PC-9 (cell line): ENCODE results near the gene COPG1. TPM values are rescaled to one million over a fixed set of nuclear protein-coding genes. Genes with fewer than 3 reads are reported as not detected.

Source experiments
- BruUV-seq: library from RNA; stranded (reverse); fragments of 400-500 nt; replicated peaks from 2 replicates; lab custom pipeline; 2021; lab: Mats Ljungman, UMichigan
- CTCF ChIA-PET: fragments of 300-600 bp; sonication (Branson Sonifier 250); formaldehyde crosslinking; loops from one replicate; lab custom pipeline; 2022; ENCODE audit warnings: antibody characterized with exemption; lab: Charles Lee
- POLR2A ChIA-PET: fragments of 300-600 bp; sonication (Branson Sonifier 250); formaldehyde crosslinking; loops from one replicate; lab custom pipeline; 2022; ENCODE audit warnings: antibody characterized with exemption; ENCODE audit not compliant: unreplicated experiment; lab: Charles Lee
- DNase-seq, 2 experiments: peaks; one replicate each; pipeline versions ENCODE4 v3.0.0 to v3.0.0-alpha.2; 2015 to 2022; ENCODE audit warnings: mixed read lengths in 1 of 2
- H2AFZ ChIP-seq: fragments of 200-600 bp; sonication (generic); 2 replicates; pipeline ENCODE4 v1.8.1; 2017; ENCODE audit warnings: antibody characterized with exemption
- H3F3A ChIP-seq: fragments of 200-600 bp; sonication (generic); 2 replicates; pipeline ENCODE4 v1.8.1; 2017; ENCODE audit warnings: antibody characterized with exemption, mild to moderate bottlenecking, low read depth; ENCODE audit not compliant: insufficient read depth
- H3K27ac ChIP-seq: fragments of 200-600 bp; sonication (generic); 2 replicates; pipeline ENCODE4 v1.6.1; 2016; ENCODE audit warnings: mixed run types
- H3K27me3 ChIP-seq: fragments of 200-600 bp; sonication (generic); 2 replicates; pipeline ENCODE4 v1.6.1; 2016; ENCODE audit warnings: low read depth, mixed run types; ENCODE audit not compliant: insufficient read depth
- H3K36me3 ChIP-seq: fragments of 200-600 bp; sonication (generic); 2 replicates; pipeline ENCODE4 v1.6.1; 2016; ENCODE audit warnings: low read depth, mixed run types
- H3K4me1 ChIP-seq: fragments of 200-600 bp; sonication (generic); replicated peaks from 2 replicates; pipeline ENCODE4 v1.6.1; 2016; ENCODE audit warnings: mixed run types; ENCODE audit not compliant: insufficient read depth
- H3K4me2 ChIP-seq: fragments of 200-600 bp; sonication (generic); 2 replicates; pipeline ENCODE4 v1.6.1; 2017; ENCODE audit warnings: mixed run types
- H3K4me3 ChIP-seq: fragments of 200-600 bp; sonication (generic); 2 replicates; pipeline ENCODE4 v1.6.1; 2016; ENCODE audit warnings: mixed run types
- H3K79me2 ChIP-seq: fragments of 200-600 bp; sonication (generic); 2 replicates; pipeline ENCODE4 v1.6.1; 2017; ENCODE audit warnings: low read depth, mixed run types
- H3K9me2 ChIP-seq: fragments of 200-600 bp; sonication (generic); 2 replicates; pipeline ENCODE4 v1.8.1; 2017; ENCODE audit warnings: mild to moderate bottlenecking; ENCODE audit not compliant: insufficient read depth
- H3K9me3 ChIP-seq: fragments of 200-600 bp; sonication (generic); 2 replicates; pipeline ENCODE4 v1.8.1; 2016; ENCODE audit warnings: low read depth; ENCODE audit not compliant: insufficient read depth
- H4K20me1 ChIP-seq: fragments of 200-600 bp; sonication (generic); 2 replicates; pipeline ENCODE4 v1.8.1; 2017; ENCODE audit not compliant: insufficient read depth
- CTCF ChIP-seq: fragments of 200-600 bp; sonication (generic); conservative IDR thresholded peaks from 2 replicates; pipeline ENCODE4 v1.6.1; 2017; ENCODE audit warnings: mixed run types, antibody characterized with exemption, mild to moderate bottlenecking, moderate library complexity
- EZH2 ChIP-seq: fragments of 200-600 bp; sonication (generic); IDR thresholded peaks from 2 replicates; pipeline ENCODE4 v1.8.0; 2017; ENCODE audit warnings: antibody characterized with exemption, low read depth
- intact Hi-C: fragments of 100-400 bp; cut with micrococcal nuclease; formaldehyde crosslinking; loops from one replicate; pipeline ENCODE4 v1.10.0; 2022; ENCODE audit not compliant: unreplicated experiment
- total RNA-seq: library from RNA; stranded (reverse); gene quantifications from 2 replicates; pipeline ENCODE4 v1.2.3, GENCODE V29; 2021

The COPG1 gene
- total RNA-seq, 1 experiment from 2014 or later = 212 TPM

GRCh38 chr3:129317014-129317771 lies 67.8 kb downstream of the COPG1 start:
- no peaks in the 10 kb centered on the region for H3K36me3 ChIP-seq
- H4K20me1 ChIP-seq = no peaks in the 10 kb centered on the region
- peak overlapping the region; percentile 90 for H3K4me3 ChIP-seq
- TF ChIP-seq CTCF = no peak
- TF ChIP-seq EZH2 = no peak
- H3K9me2 ChIP-seq = no peaks in the 10 kb centered on the region
- no peak for DNase-seq
- intact Hi-C loops = loop anchor here (10.0 kb wide), 1 partner anchor 262 kb away; no protein-coding TSS in a partner anchor
- peaks cover 8% of the 10 kb centered on the region; the same call in 1 of the 2 replicates for H3K4me1 ChIP-seq
- H3F3A ChIP-seq = peaks cover 7% of the 10 kb centered on the region; the same call in 1 of the 2 replicates
- H3K79me2 ChIP-seq = no peaks in the 10 kb centered on the region; the same call in 1 of the 2 replicates
- H2AFZ ChIP-seq = peak overlapping the region; percentile 90
- no TSS peak for BruUV-seq
- no peak overlapping the region for H3K27ac ChIP-seq
- no peaks in the 10 kb centered on the region for H3K27me3 ChIP-seq
- H3K9me3 ChIP-seq = no peaks in the 10 kb centered on the region
- ChIA-PET CTCF (interaction anchor here (0.6 to 1.9 kb wide), 3 partner anchors 313 to 482 kb away, joined by 3 to 10 read pairs (median 4); no protein-coding TSS in a partner anchor), POLR2A (interaction anchor here (0.5 to 0.6 kb wide), 2 partner anchors 17 to 298 kb away, joined by 4 to 12 read pairs; no protein-coding TSS in a partner anchor)
- peak overlapping the region; percentile 97 for H3K4me2 ChIP-seq

- H3K4me3 ChIP-seq = no peak overlapping the region
- no peak overlapping the region for H2AFZ ChIP-seq
- H3K9me2 ChIP-seq = no peaks in the 10 kb centered on the region
- no peaks in the 10 kb centered on the region for H3K9me3 ChIP-seq
- intact Hi-C loops = loop anchor here (10.0 kb wide), 1 partner anchor 263 kb away; no protein-coding TSS in a partner anchor
- H3K27me3 ChIP-seq = no peaks in the 10 kb centered on the region
- no peaks in the 10 kb centered on the region; the same call in 1 of the 2 replicates for H3K79me2 ChIP-seq
- H3F3A ChIP-seq = peaks cover 7% of the 10 kb centered on the region; the same call in 1 of the 2 replicates
- no TSS peak for BruUV-seq
- CTCF ChIA-PET = no interaction called here
- TF ChIP-seq CTCF = no peak
- TF ChIP-seq EZH2 = no peak
- H3K4me2 ChIP-seq = no peak overlapping the region
- DNase-seq = no peak
- POLR2A ChIA-PET = interaction anchor here (0.8 kb wide), 1 partner anchor 120 kb away, joined by 3 read pairs; no protein-coding TSS in a partner anchor
- no peak overlapping the region for H3K27ac ChIP-seq
- H4K20me1 ChIP-seq = no peaks in the 10 kb centered on the region
- peaks cover 8% of the 10 kb centered on the region; the same call in 1 of the 2 replicates for H3K4me1 ChIP-seq
- no peaks in the 10 kb centered on the region for H3K36me3 ChIP-seq
These were observed 68.4 kb downstream of the COPG1 start for GRCh38 chr3:129317848-129318247.

GRCh38 chr3:129318921-129319320 lies 69.5 kb downstream of the COPG1 start:
- Histone ChIP-seq H3K4me2 (no peak overlapping the region), H3K27ac (no peak overlapping the region), H3K36me3 (no peaks in the 10 kb centered on the region), H4K20me1 (no peaks in the 10 kb centered on the region), H3K9me3 (no peaks in the 10 kb centered on the region), H3K4me1 (peaks cover 7% of the 10 kb centered on the region; the same call in 1 of the 2 replicates), H3K27me3 (no peaks in the 10 kb centered on the region), H2AFZ (no peak overlapping the region), H3F3A (peaks cover 5% of the 10 kb centered on the region; the same call in 1 of the 2 replicates), H3K4me3 (no peak overlapping the region), H3K9me2 (no peaks in the 10 kb centered on the region), H3K79me2 (no peaks in the 10 kb centered on the region; the same call in 1 of the 2 replicates)
- no TSS peak for BruUV-seq
- no peak for DNase-seq
- no peak for TF ChIP-seq CTCF
- TF ChIP-seq EZH2 = no peak
- POLR2A ChIA-PET = interaction anchor here (0.8 kb wide), 1 partner anchor 119 kb away, joined by 3 read pairs; no protein-coding TSS in a partner anchor
- intact Hi-C loops = loop anchor here (10.0 kb wide), 1 partner anchor 264 kb away; no protein-coding TSS in a partner anchor
- CTCF ChIA-PET = no interaction called here
